Measurements from ENCODE around the gene FAT2.

FAT2 gene

GRCh38 chr5:151577566-151577965 is 13.6 kb downstream of the FAT2 start:
- Histone ChIP-seq H3K36me3 (ENCODE audit: control insufficient read depth, insufficient read depth, low read length) (no peaks in the 10 kb centered on the region), H3K4me3 (ENCODE audit: low read length) (no peak overlapping the region), H3K4me1 (ENCODE audit: control insufficient read depth, insufficient read depth, low read length) (no peaks in the 10 kb centered on the region), H3K27me3 (ENCODE audit: control insufficient read depth, insufficient read depth, low read length) (no peaks in the 10 kb centered on the region), H3K27ac (ENCODE audit: low read depth, low read length) (no peak overlapping the region), H3K9ac (ENCODE audit: low read length) (no peak overlapping the region)

- Histone ChIP-seq H3K4me3 (ENCODE audit: low read length) (no peak overlapping the region), H3K27ac (ENCODE audit: low read depth, low read length) (no peak overlapping the region), H3K36me3 (ENCODE audit: control insufficient read depth, insufficient read depth, low read length) (no peaks in the 10 kb centered on the region), H3K4me1 (ENCODE audit: control insufficient read depth, insufficient read depth, low read length) (no peaks in the 10 kb centered on the region), H3K27me3 (ENCODE audit: control insufficient read depth, insufficient read depth, low read length) (no peaks in the 10 kb centered on the region), H3K9ac (ENCODE audit: low read length) (no peak overlapping the region)
Measured at GRCh38 chr5:151574444-151574996, 16.6 kb downstream of the FAT2 start.

GRCh38 chr5:151572657-151573368 is 18.3 kb downstream of the FAT2 start:
- Histone ChIP-seq H3K27ac (ENCODE audit: low read depth, low read length) (no peak overlapping the region), H3K27me3 (ENCODE audit: control insufficient read depth, insufficient read depth, low read length) (no peaks in the 10 kb centered on the region), H3K4me1 (ENCODE audit: control insufficient read depth, insufficient read depth, low read length) (no peaks in the 10 kb centered on the region), H3K36me3 (ENCODE audit: control insufficient read depth, insufficient read depth, low read length) (no peaks in the 10 kb centered on the region), H3K9ac (ENCODE audit: low read length) (no peak overlapping the region), H3K4me3 (ENCODE audit: low read length) (no peak overlapping the region)

- no peaks in the 10 kb centered on the region for H3K36me3 ChIP-seq (ENCODE audit: control insufficient read depth, insufficient read depth, low read length)
- H3K9ac ChIP-seq (ENCODE audit: low read length) = no peak overlapping the region
- no peaks in the 10 kb centered on the region for H3K27me3 ChIP-seq (ENCODE audit: control insufficient read depth, insufficient read depth, low read length)
- H3K4me1 ChIP-seq (ENCODE audit: control insufficient read depth, insufficient read depth, low read length) = no peaks in the 10 kb centered on the region
- no peak overlapping the region for H3K4me3 ChIP-seq (ENCODE audit: low read length)
- no peak overlapping the region for H3K27ac ChIP-seq (ENCODE audit: low read depth, low read length)
Measured at GRCh38 chr5:151571270-151572173, 19.6 kb downstream of the FAT2 start.

DNA sequence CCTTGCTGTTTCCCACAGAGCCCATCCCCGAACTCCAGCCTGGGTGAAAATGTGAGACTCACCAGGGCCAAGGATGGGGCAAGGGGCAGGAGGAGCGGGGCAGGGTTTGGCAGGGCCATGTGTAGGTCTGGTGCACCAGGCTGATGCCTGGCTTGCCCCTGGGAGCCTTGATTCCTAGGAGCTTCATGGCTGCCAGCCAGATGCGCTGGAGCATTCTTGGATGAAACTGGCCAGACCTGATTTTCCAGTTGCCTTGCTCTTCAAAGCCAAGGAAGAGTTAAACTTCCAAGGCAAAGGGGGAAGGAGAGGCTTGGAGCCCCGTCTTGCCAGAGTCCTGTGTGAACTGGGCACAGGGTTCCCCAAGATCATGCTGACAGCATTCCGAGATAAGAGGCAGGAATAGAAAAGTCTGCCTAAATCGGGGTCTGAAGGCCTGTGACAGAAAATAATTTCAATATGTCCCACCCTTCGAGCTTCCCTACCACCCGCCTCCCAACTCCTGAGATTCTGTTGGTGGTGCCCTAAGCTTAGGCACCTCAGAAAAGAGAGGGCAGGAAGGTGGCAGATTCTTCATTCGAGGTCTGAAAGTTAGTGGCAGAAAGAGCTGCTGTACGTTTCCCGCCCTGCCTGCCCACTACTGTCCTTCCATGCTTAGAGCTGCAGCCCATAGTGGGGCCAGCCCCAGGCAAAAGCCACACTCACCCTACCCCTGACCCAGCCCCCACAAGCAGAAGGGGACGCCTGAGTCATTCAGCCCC is 20.4 kb downstream of the FAT2 start:
- Histone ChIP-seq H3K27ac (ENCODE audit: low read depth, low read length) (no peak overlapping the region), H3K9ac (ENCODE audit: low read length) (no peak overlapping the region), H3K4me3 (ENCODE audit: low read length) (no peak overlapping the region), H3K36me3 (ENCODE audit: control insufficient read depth, insufficient read depth, low read length) (no peaks in the 10 kb centered on the region), H3K4me1 (ENCODE audit: control insufficient read depth, insufficient read depth, low read length) (no peaks in the 10 kb centered on the region), H3K27me3 (ENCODE audit: control insufficient read depth, insufficient read depth, low read length) (no peaks in the 10 kb centered on the region)

GRCh38 chr5:151570058-151570457 is 21.1 kb downstream of the FAT2 start:
- H3K4me3 ChIP-seq (ENCODE audit: low read length) = no peak overlapping the region
- H3K4me1 ChIP-seq (ENCODE audit: control insufficient read depth, insufficient read depth, low read length) = no peaks in the 10 kb centered on the region
- no peaks in the 10 kb centered on the region for H3K36me3 ChIP-seq (ENCODE audit: control insufficient read depth, insufficient read depth, low read length)
- H3K9ac ChIP-seq (ENCODE audit: low read length) = no peak overlapping the region
- H3K27ac ChIP-seq (ENCODE audit: low read depth, low read length) = no peak overlapping the region
- H3K27me3 ChIP-seq (ENCODE audit: control insufficient read depth, insufficient read depth, low read length) = no peaks in the 10 kb centered on the region

DNA sequence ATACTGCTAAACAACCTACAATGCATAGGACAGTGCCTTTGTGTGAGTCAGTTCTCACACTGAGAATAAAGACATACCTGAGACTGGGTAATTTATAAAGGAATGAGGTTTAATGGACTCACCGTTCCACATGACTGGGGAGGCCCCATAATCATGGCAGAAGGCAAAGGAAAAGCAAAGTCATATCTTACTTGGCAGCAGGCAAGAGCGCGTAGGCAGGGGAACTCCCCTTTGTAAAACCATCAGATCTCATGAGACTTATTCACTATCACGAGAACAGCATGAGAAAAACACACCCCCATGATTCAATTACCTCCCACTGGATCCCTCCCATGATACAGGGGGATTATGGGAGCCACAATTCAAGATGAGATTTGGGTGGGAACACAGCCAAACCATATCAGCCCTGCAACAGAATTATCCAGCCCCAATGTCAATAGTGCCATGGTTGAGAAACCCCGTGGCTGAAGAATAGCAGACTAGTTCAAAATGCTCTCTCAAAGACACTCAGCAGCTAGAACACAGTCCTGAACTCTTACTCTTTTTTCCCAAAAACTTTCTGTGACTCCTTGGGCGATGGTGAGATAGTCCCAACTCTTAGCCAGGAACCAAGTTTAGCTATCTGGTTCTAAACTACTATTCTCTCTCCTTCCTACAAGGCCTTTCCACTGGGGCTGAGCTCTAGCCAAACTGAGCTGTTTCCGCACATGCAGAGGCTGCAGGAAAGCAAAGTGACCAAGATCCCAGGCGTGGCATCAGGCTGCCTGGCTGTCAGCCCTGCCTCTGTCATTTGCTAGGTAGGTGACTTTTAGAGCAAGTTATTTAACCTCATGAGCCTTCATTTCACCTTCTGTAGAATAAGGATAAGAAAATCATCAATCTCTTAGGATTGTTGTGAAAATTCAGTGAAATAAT is 21.7 kb downstream of the FAT2 start:
- Histone ChIP-seq H3K27ac (ENCODE audit: low read depth, low read length) (no peak overlapping the region), H3K9ac (ENCODE audit: low read length) (no peak overlapping the region), H3K4me1 (ENCODE audit: control insufficient read depth, insufficient read depth, low read length) (no peaks in the 10 kb centered on the region), H3K27me3 (ENCODE audit: control insufficient read depth, insufficient read depth, low read length) (no peaks in the 10 kb centered on the region), H3K36me3 (ENCODE audit: control insufficient read depth, insufficient read depth, low read length) (no peaks in the 10 kb centered on the region), H3K4me3 (ENCODE audit: low read length) (no peak overlapping the region)

- Histone ChIP-seq H3K9ac (ENCODE audit: low read length) (no peak overlapping the region), H3K4me1 (ENCODE audit: control insufficient read depth, insufficient read depth, low read length) (no peaks in the 10 kb centered on the region), H3K27me3 (ENCODE audit: control insufficient read depth, insufficient read depth, low read length) (no peaks in the 10 kb centered on the region), H3K27ac (ENCODE audit: low read depth, low read length) (no peak overlapping the region), H3K36me3 (ENCODE audit: control insufficient read depth, insufficient read depth, low read length) (no peaks in the 10 kb centered on the region), H3K4me3 (ENCODE audit: low read length) (no peak overlapping the region)
Measured at GRCh38 chr5:151568036-151568435, 23.1 kb downstream of the FAT2 start.

- H3K4me1 ChIP-seq (ENCODE audit: control insufficient read depth, insufficient read depth, low read length) = no peaks in the 10 kb centered on the region
- H3K9ac ChIP-seq (ENCODE audit: low read length) = no peak overlapping the region
- H3K27me3 ChIP-seq (ENCODE audit: control insufficient read depth, insufficient read depth, low read length) = no peaks in the 10 kb centered on the region
- H3K36me3 ChIP-seq (ENCODE audit: control insufficient read depth, insufficient read depth, low read length) = no peaks in the 10 kb centered on the region
- H3K27ac ChIP-seq (ENCODE audit: low read depth, low read length) = no peak overlapping the region
- H3K4me3 ChIP-seq (ENCODE audit: low read length) = no peak overlapping the region
Measured at GRCh38 chr5:151565971-151566370, 25.2 kb downstream of the FAT2 start.

GRCh38 chr5:151562019-151562707 is 29.0 kb downstream of the FAT2 start:
- Histone ChIP-seq H3K27me3 (ENCODE audit: control insufficient read depth, insufficient read depth, low read length) (no peaks in the 10 kb centered on the region), H3K4me1 (ENCODE audit: control insufficient read depth, insufficient read depth, low read length) (no peaks in the 10 kb centered on the region), H3K4me3 (ENCODE audit: low read length) (no peak overlapping the region), H3K9ac (ENCODE audit: low read length) (no peak overlapping the region), H3K27ac (ENCODE audit: low read depth, low read length) (no peak overlapping the region), H3K36me3 (ENCODE audit: control insufficient read depth, insufficient read depth, low read length) (no peaks in the 10 kb centered on the region)

- H3K4me1 ChIP-seq (ENCODE audit: control insufficient read depth, insufficient read depth, low read length) = no peaks in the 10 kb centered on the region
- H3K27me3 ChIP-seq (ENCODE audit: control insufficient read depth, insufficient read depth, low read length) = no peaks in the 10 kb centered on the region
- no peak overlapping the region for H3K4me3 ChIP-seq (ENCODE audit: low read length)
- no peaks in the 10 kb centered on the region for H3K36me3 ChIP-seq (ENCODE audit: control insufficient read depth, insufficient read depth, low read length)
- H3K9ac ChIP-seq (ENCODE audit: low read length) = no peak overlapping the region
- H3K27ac ChIP-seq (ENCODE audit: low read depth, low read length) = no peak overlapping the region
Measured at GRCh38 chr5:151557951-151558350, 33.2 kb downstream of the FAT2 start.
